ENCODE data around the gene MACROD2.

GRCh38 chr20:14521436-14521835 lies 526.1 kb downstream of the MACROD2 start:
- TF ChIP-seq CTCF (optimal IDR thresholded peaks at IDR 0.05 in 1 of 3, IDR thresholded peaks at IDR 0.05 in 1 of 3, conservative IDR thresholded peaks at IDR 0.05 in 1 of 3; ENCODE audit: extremely low read depth in 1 of 3, insufficient read depth in 2 of 3, low read length in 3 of 3) (no peak), EZH2 (IDR thresholded peaks at IDR 0.05; ENCODE audit: low read length) (no peak)
